ENCODE data around the gene CD207. TPM values are rescaled to one million over a fixed set of nuclear protein-coding genes. Genes with fewer than 3 reads are reported as not detected.

The CD207 gene
- total and polyA plus RNA-seq, 2 of the 8 experiments (the other 6 are each of a cell fraction or from before 2014, with no cell fraction given) = not detected

DNA sequence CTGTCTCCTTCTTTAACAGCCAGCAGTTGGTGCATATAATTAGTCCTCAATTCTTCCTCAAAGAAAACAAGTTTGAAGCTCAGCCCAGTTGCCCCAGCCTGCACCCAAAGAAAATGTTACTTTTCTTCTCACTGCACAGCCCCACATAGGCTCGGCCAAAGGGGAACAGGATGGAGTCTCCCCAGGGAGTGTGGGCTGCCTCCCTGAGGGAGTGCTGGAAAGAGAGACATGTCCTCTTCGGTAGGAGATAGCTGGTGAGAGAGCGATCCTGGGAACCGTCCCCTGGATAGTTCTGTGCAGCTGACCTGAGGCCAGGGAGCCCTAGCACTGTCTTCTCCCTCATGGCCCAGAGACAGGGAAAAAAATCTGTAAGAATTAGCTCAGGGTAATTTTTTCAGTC lies 37.9 kb upstream of the CD207 start (continued):
- TF ChIP-seq, protein P1, sequence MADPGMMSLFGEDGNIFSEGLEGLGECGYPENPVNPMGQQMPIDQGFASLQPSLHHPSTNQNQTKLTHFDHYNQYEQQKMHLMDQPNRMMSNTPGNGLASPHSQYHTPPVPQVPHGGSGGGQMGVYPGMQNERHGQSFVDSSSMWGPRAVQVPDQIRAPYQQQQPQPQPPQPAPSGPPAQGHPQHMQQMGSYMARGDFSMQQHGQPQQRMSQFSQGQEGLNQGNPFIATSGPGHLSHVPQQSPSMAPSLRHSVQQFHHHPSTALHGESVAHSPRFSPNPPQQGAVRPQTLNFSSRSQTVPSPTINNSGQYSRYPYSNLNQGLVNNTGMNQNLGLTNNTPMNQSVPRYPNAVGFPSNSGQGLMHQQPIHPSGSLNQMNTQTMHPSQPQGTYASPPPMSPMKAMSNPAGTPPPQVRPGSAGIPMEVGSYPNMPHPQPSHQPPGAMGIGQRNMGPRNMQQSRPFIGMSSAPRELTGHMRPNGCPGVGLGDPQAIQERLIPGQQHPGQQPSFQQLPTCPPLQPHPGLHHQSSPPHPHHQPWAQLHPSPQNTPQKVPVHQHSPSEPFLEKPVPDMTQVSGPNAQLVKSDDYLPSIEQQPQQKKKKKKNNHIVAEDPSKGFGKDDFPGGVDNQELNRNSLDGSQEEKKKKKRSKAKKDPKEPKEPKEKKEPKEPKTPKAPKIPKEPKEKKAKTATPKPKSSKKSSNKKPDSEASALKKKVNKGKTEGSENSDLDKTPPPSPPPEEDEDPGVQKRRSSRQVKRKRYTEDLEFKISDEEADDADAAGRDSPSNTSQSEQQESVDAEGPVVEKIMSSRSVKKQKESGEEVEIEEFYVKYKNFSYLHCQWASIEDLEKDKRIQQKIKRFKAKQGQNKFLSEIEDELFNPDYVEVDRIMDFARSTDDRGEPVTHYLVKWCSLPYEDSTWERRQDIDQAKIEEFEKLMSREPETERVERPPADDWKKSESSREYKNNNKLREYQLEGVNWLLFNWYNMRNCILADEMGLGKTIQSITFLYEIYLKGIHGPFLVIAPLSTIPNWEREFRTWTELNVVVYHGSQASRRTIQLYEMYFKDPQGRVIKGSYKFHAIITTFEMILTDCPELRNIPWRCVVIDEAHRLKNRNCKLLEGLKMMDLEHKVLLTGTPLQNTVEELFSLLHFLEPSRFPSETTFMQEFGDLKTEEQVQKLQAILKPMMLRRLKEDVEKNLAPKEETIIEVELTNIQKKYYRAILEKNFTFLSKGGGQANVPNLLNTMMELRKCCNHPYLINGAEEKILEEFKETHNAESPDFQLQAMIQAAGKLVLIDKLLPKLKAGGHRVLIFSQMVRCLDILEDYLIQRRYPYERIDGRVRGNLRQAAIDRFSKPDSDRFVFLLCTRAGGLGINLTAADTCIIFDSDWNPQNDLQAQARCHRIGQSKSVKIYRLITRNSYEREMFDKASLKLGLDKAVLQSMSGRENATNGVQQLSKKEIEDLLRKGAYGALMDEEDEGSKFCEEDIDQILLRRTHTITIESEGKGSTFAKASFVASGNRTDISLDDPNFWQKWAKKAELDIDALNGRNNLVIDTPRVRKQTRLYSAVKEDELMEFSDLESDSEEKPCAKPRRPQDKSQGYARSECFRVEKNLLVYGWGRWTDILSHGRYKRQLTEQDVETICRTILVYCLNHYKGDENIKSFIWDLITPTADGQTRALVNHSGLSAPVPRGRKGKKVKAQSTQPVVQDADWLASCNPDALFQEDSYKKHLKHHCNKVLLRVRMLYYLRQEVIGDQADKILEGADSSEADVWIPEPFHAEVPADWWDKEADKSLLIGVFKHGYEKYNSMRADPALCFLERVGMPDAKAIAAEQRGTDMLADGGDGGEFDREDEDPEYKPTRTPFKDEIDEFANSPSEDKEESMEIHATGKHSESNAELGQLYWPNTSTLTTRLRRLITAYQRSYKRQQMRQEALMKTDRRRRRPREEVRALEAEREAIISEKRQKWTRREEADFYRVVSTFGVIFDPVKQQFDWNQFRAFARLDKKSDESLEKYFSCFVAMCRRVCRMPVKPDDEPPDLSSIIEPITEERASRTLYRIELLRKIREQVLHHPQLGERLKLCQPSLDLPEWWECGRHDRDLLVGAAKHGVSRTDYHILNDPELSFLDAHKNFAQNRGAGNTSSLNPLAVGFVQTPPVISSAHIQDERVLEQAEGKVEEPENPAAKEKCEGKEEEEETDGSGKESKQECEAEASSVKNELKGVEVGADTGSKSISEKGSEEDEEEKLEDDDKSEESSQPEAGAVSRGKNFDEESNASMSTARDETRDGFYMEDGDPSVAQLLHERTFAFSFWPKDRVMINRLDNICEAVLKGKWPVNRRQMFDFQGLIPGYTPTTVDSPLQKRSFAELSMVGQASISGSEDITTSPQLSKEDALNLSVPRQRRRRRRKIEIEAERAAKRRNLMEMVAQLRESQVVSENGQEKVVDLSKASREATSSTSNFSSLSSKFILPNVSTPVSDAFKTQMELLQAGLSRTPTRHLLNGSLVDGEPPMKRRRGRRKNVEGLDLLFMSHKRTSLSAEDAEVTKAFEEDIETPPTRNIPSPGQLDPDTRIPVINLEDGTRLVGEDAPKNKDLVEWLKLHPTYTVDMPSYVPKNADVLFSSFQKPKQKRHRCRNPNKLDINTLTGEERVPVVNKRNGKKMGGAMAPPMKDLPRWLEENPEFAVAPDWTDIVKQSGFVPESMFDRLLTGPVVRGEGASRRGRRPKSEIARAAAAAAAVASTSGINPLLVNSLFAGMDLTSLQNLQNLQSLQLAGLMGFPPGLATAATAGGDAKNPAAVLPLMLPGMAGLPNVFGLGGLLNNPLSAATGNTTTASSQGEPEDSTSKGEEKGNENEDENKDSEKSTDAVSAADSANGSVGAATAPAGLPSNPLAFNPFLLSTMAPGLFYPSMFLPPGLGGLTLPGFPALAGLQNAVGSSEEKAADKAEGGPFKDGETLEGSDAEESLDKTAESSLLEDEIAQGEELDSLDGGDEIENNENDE (IDR thresholded peaks at IDR 0.05; ENCODE audit: insufficient replicate concordance, low read length) = no peak
- TF ChIP-seq JUN (IDR thresholded peaks at IDR 0.05; ENCODE audit: low read depth, low read length) = no peak
- no peak for TF ChIP-seq SP1 (IDR thresholded peaks at IDR 0.05; ENCODE audit: low read depth, low read length)

Data from H1 (cell line).